Activated naive CD8-positive, alpha-beta T cell (primary cell): ENCODE measurements around the gene MAN1C1.

Experiments used
- H3K27ac Mint-ChIP-seq: one replicate; pipeline ENCODE4 v1.8.0; 2021; ENCODE audit warnings: mixed read lengths
- H3K27me3 Mint-ChIP-seq: one replicate; pipeline ENCODE4 v1.8.0; 2021; ENCODE audit warnings: mixed read lengths
- H3K36me3 Mint-ChIP-seq: one replicate; pipeline ENCODE4 v1.8.0; 2021; ENCODE audit warnings: mixed read lengths
- H3K4me1 Mint-ChIP-seq: one replicate; pipeline ENCODE4 v1.8.0; 2021; ENCODE audit warnings: low read depth, mixed read lengths
- H3K4me3 Mint-ChIP-seq: one replicate; pipeline ENCODE4 v1.8.0; 2021; ENCODE audit warnings: mild to moderate bottlenecking, mixed read lengths
- H3K9me3 Mint-ChIP-seq: one replicate; pipeline ENCODE4 v1.8.0; 2021; ENCODE audit warnings: low read depth, mixed read lengths

MAN1C1 gene

DNA sequence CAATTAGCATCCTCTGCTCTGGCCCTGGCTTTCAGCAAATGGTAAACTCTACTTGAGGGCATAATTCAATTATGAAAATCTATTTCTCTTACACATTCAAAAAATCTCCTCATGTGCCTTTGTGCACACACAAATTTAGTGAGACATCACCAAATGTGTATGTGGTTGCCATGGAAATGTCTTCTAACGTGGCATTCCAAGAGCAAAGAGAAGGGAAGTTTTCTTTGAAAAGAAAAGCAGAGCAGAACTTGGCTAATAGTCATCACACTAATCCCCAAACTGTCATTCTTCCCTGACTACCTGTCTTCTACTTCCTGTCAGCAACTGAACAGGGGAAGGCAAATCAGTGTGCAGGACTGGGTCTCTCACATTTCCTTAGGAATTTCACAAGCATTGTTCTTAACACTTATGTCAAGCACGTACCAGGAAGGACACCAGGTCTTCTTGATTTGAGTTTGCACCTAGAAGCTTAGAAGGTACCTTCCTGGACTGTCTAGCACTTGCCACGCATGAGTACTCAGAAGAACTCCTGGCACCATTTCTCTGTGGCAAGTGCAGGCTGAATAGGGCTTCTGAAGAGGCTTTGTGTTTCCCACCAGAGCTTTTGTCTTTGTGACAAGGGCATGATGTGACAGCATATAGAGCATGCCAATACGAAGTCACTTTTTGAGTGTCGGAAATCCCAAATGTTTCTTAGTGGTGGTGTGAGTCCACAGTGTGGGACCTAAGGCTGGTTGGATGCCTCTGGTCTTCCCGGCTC lies 32.3 kb downstream of the MAN1C1 start:
- Mint-ChIP-seq H3K4me3 (no peak overlapping the region), H3K9me3 (no peaks in the 10 kb centered on the region), H3K27me3 (no peaks in the 10 kb centered on the region), H3K27ac (peak overlapping the region; percentile 22), H3K4me1 (peaks cover 62% of the 10 kb centered on the region), H3K36me3 (peaks cover 9% of the 10 kb centered on the region)

- H3K27me3 Mint-ChIP-seq: no peaks in the 10 kb centered on the region
- peaks cover 6% of the 10 kb centered on the region for H3K36me3 Mint-ChIP-seq
- no peaks in the 10 kb centered on the region for H3K9me3 Mint-ChIP-seq
- H3K4me3 Mint-ChIP-seq: no peak overlapping the region
- peaks cover 57% of the 10 kb centered on the region for H3K4me1 Mint-ChIP-seq
- no peak overlapping the region for H3K27ac Mint-ChIP-seq
Measured at GRCh38 chr1:25649505-25650288, 33.1 kb downstream of the MAN1C1 start.

DNA sequence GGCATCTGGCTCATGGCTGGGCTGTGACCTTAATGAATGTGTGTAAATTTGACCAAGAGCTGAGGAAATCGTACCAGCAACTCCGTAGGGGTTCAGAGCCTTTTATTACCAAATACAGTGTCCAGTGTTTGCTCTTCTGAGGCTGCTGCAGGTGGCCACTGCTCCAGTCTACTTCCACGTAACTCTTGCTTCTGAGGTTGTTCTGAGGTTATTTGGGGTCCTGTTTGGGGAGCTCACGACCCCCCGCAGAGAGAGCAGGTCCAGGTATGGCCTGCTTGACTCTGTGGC lies 33.6 kb downstream of the MAN1C1 start:
- H3K4me1 Mint-ChIP-seq: peaks cover 54% of the 10 kb centered on the region
- H3K4me3 Mint-ChIP-seq: no peak overlapping the region
- peaks cover 6% of the 10 kb centered on the region for H3K36me3 Mint-ChIP-seq
- H3K27me3 Mint-ChIP-seq: no peaks in the 10 kb centered on the region
- no peak overlapping the region for H3K27ac Mint-ChIP-seq
- H3K9me3 Mint-ChIP-seq: no peaks in the 10 kb centered on the region

GRCh38 chr1:25651036-25651640 lies 34.5 kb downstream of the MAN1C1 start:
- Mint-ChIP-seq H3K4me3 (no peak overlapping the region), H3K27ac (peak overlapping the region; percentile 58), H3K36me3 (peaks cover 4% of the 10 kb centered on the region), H3K4me1 (peaks cover 53% of the 10 kb centered on the region), H3K27me3 (no peaks in the 10 kb centered on the region), H3K9me3 (no peaks in the 10 kb centered on the region)

- H3K4me1 Mint-ChIP-seq: peaks cover 54% of the 10 kb centered on the region
- H3K9me3 Mint-ChIP-seq: no peaks in the 10 kb centered on the region
- H3K27me3 Mint-ChIP-seq: no peaks in the 10 kb centered on the region
- no peak overlapping the region for H3K27ac Mint-ChIP-seq
- H3K4me3 Mint-ChIP-seq: no peak overlapping the region
- H3K36me3 Mint-ChIP-seq: peaks cover 2% of the 10 kb centered on the region
Measured at GRCh38 chr1:25651824-25652741, 35.5 kb downstream of the MAN1C1 start.

- H3K36me3 Mint-ChIP-seq: peaks cover 2% of the 10 kb centered on the region
- no peak overlapping the region for H3K27ac Mint-ChIP-seq
- no peaks in the 10 kb centered on the region for H3K9me3 Mint-ChIP-seq
- H3K4me1 Mint-ChIP-seq: peaks cover 57% of the 10 kb centered on the region
- H3K4me3 Mint-ChIP-seq: no peak overlapping the region
- H3K27me3 Mint-ChIP-seq: no peaks in the 10 kb centered on the region
Measured at GRCh38 chr1:25653558-25653957, 37.0 kb downstream of the MAN1C1 start.

- no peaks in the 10 kb centered on the region for H3K9me3 Mint-ChIP-seq
- H3K27me3 Mint-ChIP-seq: no peaks in the 10 kb centered on the region
- no peak overlapping the region for H3K27ac Mint-ChIP-seq
- peaks cover 53% of the 10 kb centered on the region for H3K4me1 Mint-ChIP-seq
- H3K36me3 Mint-ChIP-seq: peaks cover 3% of the 10 kb centered on the region
- no peak overlapping the region for H3K4me3 Mint-ChIP-seq
Measured at GRCh38 chr1:25654109-25654660, 37.6 kb downstream of the MAN1C1 start.

GRCh38 chr1:25657121-25657882 lies 40.7 kb downstream of the MAN1C1 start:
- H3K4me3 Mint-ChIP-seq: no peak overlapping the region
- H3K27me3 Mint-ChIP-seq: no peaks in the 10 kb centered on the region
- no peaks in the 10 kb centered on the region for H3K9me3 Mint-ChIP-seq
- peak overlapping the region; percentile 19 for H3K27ac Mint-ChIP-seq
- H3K36me3 Mint-ChIP-seq: peaks cover 6% of the 10 kb centered on the region
- peaks cover 50% of the 10 kb centered on the region for H3K4me1 Mint-ChIP-seq

- H3K4me1 Mint-ChIP-seq: peaks cover 50% of the 10 kb centered on the region
- H3K27ac Mint-ChIP-seq: peak overlapping the region; percentile 64
Measured at GRCh38 chr1:25657883-25658760, 41.5 kb downstream of the MAN1C1 start.

DNA sequence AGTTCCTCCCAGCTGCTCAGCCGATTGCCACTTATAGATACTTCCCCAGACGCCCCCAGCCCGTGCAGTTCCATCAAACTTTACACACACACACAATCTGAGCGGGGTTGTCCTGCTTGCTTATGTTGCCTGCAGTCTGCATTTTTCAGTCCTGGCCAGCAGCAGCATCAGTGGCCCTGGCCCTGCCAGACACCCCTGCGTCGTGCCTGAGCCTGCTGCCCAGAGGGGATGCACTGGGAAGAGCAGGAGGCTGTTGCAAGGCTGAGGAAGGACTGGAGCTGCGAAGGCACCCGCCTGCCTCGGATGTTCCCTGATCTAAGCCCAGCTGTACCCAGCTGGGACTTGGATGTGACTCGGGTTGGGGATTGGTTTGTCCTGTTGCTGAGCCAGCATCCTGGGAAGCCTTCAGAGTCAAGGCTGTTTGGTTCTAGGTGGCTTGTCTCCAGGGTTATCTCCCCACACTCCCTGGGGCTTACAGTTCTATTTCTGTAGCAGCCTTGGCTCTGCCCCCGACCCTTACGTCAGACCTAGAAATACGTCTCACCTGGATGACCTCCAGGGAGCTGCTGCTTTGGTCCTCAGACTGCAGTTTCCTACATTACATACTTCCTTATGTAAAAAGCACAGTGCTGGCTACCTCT lies 42.3 kb downstream of the MAN1C1 start:
- H3K4me3 Mint-ChIP-seq: no peak overlapping the region
- H3K27ac Mint-ChIP-seq: peak overlapping the region; percentile 50
- H3K9me3 Mint-ChIP-seq: no peaks in the 10 kb centered on the region
- peaks cover 54% of the 10 kb centered on the region for H3K4me1 Mint-ChIP-seq
- peaks cover 6% of the 10 kb centered on the region for H3K36me3 Mint-ChIP-seq
- H3K27me3 Mint-ChIP-seq: no peaks in the 10 kb centered on the region

More at GRCh38 chr1:25657883-25658760, 41.5 kb downstream of the MAN1C1 start:
- Mint-ChIP-seq H3K36me3 (peaks cover 6% of the 10 kb centered on the region), H3K9me3 (no peaks in the 10 kb centered on the region), H3K4me3 (no peak overlapping the region), H3K27me3 (no peaks in the 10 kb centered on the region)

GRCh38 chr1:25661043-25661815 lies 44.6 kb downstream of the MAN1C1 start:
- Mint-ChIP-seq H3K4me1 (peaks cover 69% of the 10 kb centered on the region), H3K27me3 (no peaks in the 10 kb centered on the region), H3K36me3 (peaks cover 8% of the 10 kb centered on the region), H3K4me3 (no peak overlapping the region), H3K9me3 (no peaks in the 10 kb centered on the region), H3K27ac (peak overlapping the region; percentile 3)

- no peaks in the 10 kb centered on the region for H3K27me3 Mint-ChIP-seq
- H3K27ac Mint-ChIP-seq: peak overlapping the region; percentile 23
- H3K4me1 Mint-ChIP-seq: peaks cover 69% of the 10 kb centered on the region
- no peak overlapping the region for H3K4me3 Mint-ChIP-seq
- no peaks in the 10 kb centered on the region for H3K9me3 Mint-ChIP-seq
- peaks cover 6% of the 10 kb centered on the region for H3K36me3 Mint-ChIP-seq
Measured at GRCh38 chr1:25662061-25662460, 45.5 kb downstream of the MAN1C1 start.
